Liver (tissue), 9 donors: Measurements from ENCODE around the gene PKD1. TPM values are rescaled to one million over a fixed set of nuclear protein-coding genes. Genes with fewer than 3 reads are reported as not detected.
A peak's percentile ranks its signal among the peaks of the same experiment; 100 is the strongest.

Experiments used
- DNase-seq: peaks from one replicate; pipeline ENCODE4 v3.0.0-alpha.2; 2017; ENCODE audit warnings: low spot score
- H3K27ac ChIP-seq, 2 donors: one replicate each; pipeline ENCODE4 v1.7.0; 2013; ENCODE audit warnings: inconsistent platforms in 2 of 2, low read length in 2 of 2, control low read depth in 1 of 2, low read depth in 1 of 2, mild to moderate bottlenecking in 1 of 2
- H3K27me3 ChIP-seq, 4 donors: one replicate each; pipeline versions ENCODE4 v1.6.1 to v1.7.0; 2013; ENCODE audit warnings: low read length in 3 of 4, inconsistent platforms in 1 of 4, mild to moderate bottlenecking in 1 of 4, moderate library complexity in 1 of 4; ENCODE audit not compliant: control insufficient read depth in 4 of 4, insufficient read depth in 4 of 4
- H3K36me3 ChIP-seq, 4 donors: one replicate each; pipeline versions ENCODE4 v1.6.1 to v1.7.0; 2013; ENCODE audit warnings: low read length in 3 of 4, mild to moderate bottlenecking in 3 of 4, low read depth in 1 of 4, moderate library complexity in 1 of 4; ENCODE audit not compliant: control insufficient read depth in 4 of 4, insufficient read depth in 3 of 4
- H3K4me1 ChIP-seq, 4 donors: one replicate each; pipeline versions ENCODE4 v1.6.1 to v1.7.0; 2013; ENCODE audit warnings: low read length in 3 of 4, mild to moderate bottlenecking in 3 of 4, moderate library complexity in 1 of 4; ENCODE audit not compliant: control insufficient read depth in 4 of 4, insufficient read depth in 4 of 4
- H3K4me3 ChIP-seq, 3 donors: one replicate each; pipeline versions ENCODE4 v1.6.1 to v1.7.0; 2013; ENCODE audit warnings: low read length in 3 of 3, control low read depth in 1 of 3, low read depth in 1 of 3, mild to moderate bottlenecking in 1 of 3
- H3K9ac ChIP-seq, 2 donors: one replicate each; pipeline ENCODE4 v1.7.0; 2013; ENCODE audit warnings: low read length in 2 of 2, mild to moderate bottlenecking in 2 of 2, moderate library complexity in 2 of 2, control low read depth in 1 of 2, low read depth in 1 of 2
- H3K9me3 ChIP-seq, 4 donors: one replicate each; pipeline versions ENCODE4 v1.6.1 to v1.7.0; 2013; ENCODE audit warnings: low read length in 3 of 4; ENCODE audit not compliant: control insufficient read depth in 4 of 4
- EGR1 ChIP-seq, 2 donors: IDR thresholded peaks; 2 replicates each; pipeline ENCODE4 v1.6.1; 2016 to 2018; ENCODE audit warnings: antibody characterized with exemption in 2 of 2, low read depth in 2 of 2
- FOXA1 ChIP-seq: IDR thresholded peaks from 2 replicates; pipeline ENCODE4 v1.6.1; 2016; ENCODE audit warnings: antibody characterized with exemption
- FOXA2 ChIP-seq: IDR thresholded peaks from 2 replicates; pipeline ENCODE4 v1.6.1; 2016; ENCODE audit warnings: antibody characterized with exemption
- GABPA ChIP-seq, 2 donors: IDR thresholded peaks in 1 of 2; conservative IDR thresholded peaks in 1 of 2; 2 replicates each; pipeline ENCODE4 v1.6.1; 2016; ENCODE audit warnings: antibody characterized with exemption in 2 of 2, mild to moderate bottlenecking in 1 of 2, moderate library complexity in 1 of 2
- HNF4A ChIP-seq, 2 donors: conservative IDR thresholded peaks; 2 replicates each; pipeline ENCODE4 v1.6.1; 2016; ENCODE audit warnings: antibody characterized with exemption in 2 of 2, mild to moderate bottlenecking in 2 of 2
- HNF4G ChIP-seq: IDR thresholded peaks from 2 replicates; pipeline ENCODE4 v1.6.1; 2016; ENCODE audit warnings: antibody characterized with exemption
- JUND ChIP-seq, 2 donors: IDR thresholded peaks; 2 replicates each; pipeline ENCODE4 v1.6.1; 2016; ENCODE audit warnings: antibody characterized with exemption in 2 of 2
- RAD21 ChIP-seq, 2 donors: IDR thresholded peaks; 2 replicates each; pipeline ENCODE4 v1.6.1; 2016; ENCODE audit warnings: antibody characterized with exemption in 2 of 2, mild to moderate bottlenecking in 2 of 2
- RXRA ChIP-seq, 2 donors: IDR thresholded peaks; 2 replicates each; pipeline ENCODE4 v1.6.1; 2017 to 2018; ENCODE audit warnings: antibody characterized with exemption in 2 of 2, mild to moderate bottlenecking in 1 of 2
- SP1 ChIP-seq: IDR thresholded peaks from 2 replicates; pipeline ENCODE4 v1.6.1; 2018; ENCODE audit warnings: antibody characterized with exemption, mild to moderate bottlenecking
- YY1 ChIP-seq: IDR thresholded peaks from 2 replicates; pipeline ENCODE4 v1.6.1; 2016; ENCODE audit warnings: antibody characterized with exemption, mild to moderate bottlenecking
- WGBS: extraction: QIAGEN DNeasy Blood & Tissue Kit; methylation state at CpG from one replicate; pipeline ENCODE4 v1.1.7; 2013; 5-methylcytosine and 5-hydroxymethylcytosine counted together
- polyA plus RNA-seq, 2 donors: library from polyadenylated mRNA; stranded (reverse) in 1 of 2; unstranded in 1 of 2; fragments of 200-250 nt in 1 of 2; fragments of >200 nt in 1 of 2; fragmentation: Nextera tagmentation in 1 of 2; extraction: Ambion mirVana in 1 of 2; gene quantifications; one replicate each; pipeline versions ENCODE4 v1.2.1 to v1.2.3, GENCODE V29; 2013 to 2015
- total RNA-seq, 2 donors: library from RNA; depleted of rRNA; stranded (reverse); fragments of >200 nt; gene quantifications; one replicate each; pipeline ENCODE4 v1.2.3, GENCODE V29; 2014
- TF ChIP-seq, protein P1 (sequence below): IDR thresholded peaks from 2 replicates; pipeline ENCODE4 v1.6.1; 2016; ENCODE audit warnings: antibody characterized with exemption
- TF ChIP-seq, protein P2 (sequence below): IDR thresholded peaks from 2 replicates; pipeline ENCODE4 v1.6.1; 2016; ENCODE audit warnings: antibody characterized with exemption
- TF ChIP-seq, protein P3 (sequence below): IDR thresholded peaks from 2 replicates; pipeline ENCODE4 v1.6.1; 2016; ENCODE audit warnings: antibody characterized with exemption, mild to moderate bottlenecking
- TF ChIP-seq, protein P4 (sequence below): fragments of 150-350 bp; IDR thresholded peaks from 2 replicates; pipeline ENCODE4 v1.5.1; 2017; ENCODE audit warnings: improper control_type of control experiment, low read depth, low read length; ENCODE audit not compliant: missing input control
- donor health status: healthy.
- donor health status: healthy.
- donor health status: healthy.
- donor health status: healthy.
- donor health status: healthy.

The PKD1 gene
- total and polyA plus RNA-seq, 4 donors: 8.0 to 58.4 (median 25.6) TPM

DNA sequence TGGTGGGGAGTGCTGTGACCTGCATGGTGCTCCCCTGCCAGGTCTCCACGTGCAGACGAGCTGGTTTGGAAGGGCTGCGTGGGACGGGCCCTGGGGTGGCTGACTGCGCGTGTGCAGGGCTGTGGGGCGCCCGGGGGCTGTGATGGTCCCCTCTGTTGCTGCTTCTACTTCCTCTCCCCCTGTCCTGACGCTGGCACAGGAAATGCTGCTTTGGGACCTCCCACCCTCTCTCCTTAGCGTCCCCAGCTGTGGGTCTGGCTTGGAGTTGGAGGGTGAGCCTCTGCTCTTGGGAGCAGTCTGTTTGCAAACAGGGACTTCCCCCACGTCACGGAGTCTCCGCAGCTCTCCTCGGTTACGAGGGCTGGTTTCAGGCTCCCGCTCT, 52.7 kb downstream of the PKD1 start:
- DNase-seq: no peak
- WGBS: 87% methylated on average over 16 of the region's 16 CpGs

DNA sequence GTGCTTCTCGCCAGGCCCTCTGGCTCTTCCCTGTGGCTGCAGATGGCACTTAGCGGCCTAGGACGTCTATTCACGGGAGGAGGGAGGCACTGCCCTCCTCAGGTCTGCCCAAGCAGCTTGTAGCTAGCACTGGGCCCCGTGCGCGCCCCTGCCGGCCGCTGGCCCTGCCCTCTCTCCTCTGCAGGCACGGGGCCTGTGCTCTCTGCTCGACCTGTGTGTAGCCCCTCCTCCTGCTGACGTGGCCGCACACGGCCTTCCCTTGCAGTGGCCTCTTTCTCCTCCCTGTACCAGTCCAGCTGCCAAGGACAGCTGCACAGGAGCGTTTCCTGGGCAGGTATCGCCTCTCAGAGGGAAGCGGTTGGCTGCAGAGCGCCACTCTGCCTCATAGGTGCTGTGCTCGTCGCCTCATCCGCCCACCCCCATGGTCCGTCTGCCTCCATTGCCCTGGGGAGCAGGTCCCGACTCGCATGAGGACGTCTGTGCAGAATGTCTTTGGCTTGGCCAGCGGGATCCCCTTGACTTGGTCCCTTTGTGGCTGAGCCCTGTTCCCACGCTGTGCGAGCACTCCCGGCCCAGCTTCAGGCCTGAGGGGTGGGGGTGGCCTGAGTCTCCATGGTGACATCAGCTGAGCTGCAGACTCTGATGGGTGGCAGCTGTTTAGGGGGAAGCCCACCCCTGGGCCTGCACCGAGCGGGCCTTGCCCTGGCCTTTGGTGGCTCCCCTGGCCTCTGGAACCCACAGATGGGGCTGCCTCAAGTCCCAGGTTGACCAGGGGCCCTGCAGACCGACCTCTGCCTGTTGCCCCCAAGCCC, 53.3 kb downstream of the PKD1 start:
- peak overlapping the region; percentile 33 to 48 for H3K27ac ChIP-seq
- H3K36me3 ChIP-seq: peaks cover 2 to 40% (median 10%) of the 10 kb centered on the region in 4 donors
- 59% methylated on average over 32 of the region's 32 CpGs for WGBS
- TF ChIP-seq, protein P1, sequence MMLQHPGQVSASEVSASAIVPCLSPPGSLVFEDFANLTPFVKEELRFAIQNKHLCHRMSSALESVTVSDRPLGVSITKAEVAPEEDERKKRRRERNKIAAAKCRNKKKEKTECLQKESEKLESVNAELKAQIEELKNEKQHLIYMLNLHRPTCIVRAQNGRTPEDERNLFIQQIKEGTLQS: no peak
- TF ChIP-seq HNF4A (conservative IDR thresholded peaks at IDR 0.05) (peak in 1 of 2 donors; percentile 65), RAD21 (IDR thresholded peaks at IDR 0.05) (peak; percentile 66), JUND (IDR thresholded peaks at IDR 0.05) (no peak), SP1 (peak; percentile 59), HNF4G (no peak), EGR1 (IDR thresholded peaks at IDR 0.05; ENCODE audit: low read depth in 2 of 2) (no peak), FOXA1 (no peak), YY1 (no peak)
- TF ChIP-seq, protein P2, sequence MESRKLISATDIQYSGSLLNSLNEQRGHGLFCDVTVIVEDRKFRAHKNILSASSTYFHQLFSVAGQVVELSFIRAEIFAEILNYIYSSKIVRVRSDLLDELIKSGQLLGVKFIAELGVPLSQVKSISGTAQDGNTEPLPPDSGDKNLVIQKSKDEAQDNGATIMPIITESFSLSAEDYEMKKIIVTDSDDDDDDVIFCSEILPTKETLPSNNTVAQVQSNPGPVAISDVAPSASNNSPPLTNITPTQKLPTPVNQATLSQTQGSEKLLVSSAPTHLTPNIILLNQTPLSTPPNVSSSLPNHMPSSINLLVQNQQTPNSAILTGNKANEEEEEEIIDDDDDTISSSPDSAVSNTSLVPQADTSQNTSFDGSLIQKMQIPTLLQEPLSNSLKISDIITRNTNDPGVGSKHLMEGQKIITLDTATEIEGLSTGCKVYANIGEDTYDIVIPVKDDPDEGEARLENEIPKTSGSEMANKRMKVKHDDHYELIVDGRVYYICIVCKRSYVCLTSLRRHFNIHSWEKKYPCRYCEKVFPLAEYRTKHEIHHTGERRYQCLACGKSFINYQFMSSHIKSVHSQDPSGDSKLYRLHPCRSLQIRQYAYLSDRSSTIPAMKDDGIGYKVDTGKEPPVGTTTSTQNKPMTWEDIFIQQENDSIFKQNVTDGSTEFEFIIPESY: no peak
- TF ChIP-seq, protein P3, sequence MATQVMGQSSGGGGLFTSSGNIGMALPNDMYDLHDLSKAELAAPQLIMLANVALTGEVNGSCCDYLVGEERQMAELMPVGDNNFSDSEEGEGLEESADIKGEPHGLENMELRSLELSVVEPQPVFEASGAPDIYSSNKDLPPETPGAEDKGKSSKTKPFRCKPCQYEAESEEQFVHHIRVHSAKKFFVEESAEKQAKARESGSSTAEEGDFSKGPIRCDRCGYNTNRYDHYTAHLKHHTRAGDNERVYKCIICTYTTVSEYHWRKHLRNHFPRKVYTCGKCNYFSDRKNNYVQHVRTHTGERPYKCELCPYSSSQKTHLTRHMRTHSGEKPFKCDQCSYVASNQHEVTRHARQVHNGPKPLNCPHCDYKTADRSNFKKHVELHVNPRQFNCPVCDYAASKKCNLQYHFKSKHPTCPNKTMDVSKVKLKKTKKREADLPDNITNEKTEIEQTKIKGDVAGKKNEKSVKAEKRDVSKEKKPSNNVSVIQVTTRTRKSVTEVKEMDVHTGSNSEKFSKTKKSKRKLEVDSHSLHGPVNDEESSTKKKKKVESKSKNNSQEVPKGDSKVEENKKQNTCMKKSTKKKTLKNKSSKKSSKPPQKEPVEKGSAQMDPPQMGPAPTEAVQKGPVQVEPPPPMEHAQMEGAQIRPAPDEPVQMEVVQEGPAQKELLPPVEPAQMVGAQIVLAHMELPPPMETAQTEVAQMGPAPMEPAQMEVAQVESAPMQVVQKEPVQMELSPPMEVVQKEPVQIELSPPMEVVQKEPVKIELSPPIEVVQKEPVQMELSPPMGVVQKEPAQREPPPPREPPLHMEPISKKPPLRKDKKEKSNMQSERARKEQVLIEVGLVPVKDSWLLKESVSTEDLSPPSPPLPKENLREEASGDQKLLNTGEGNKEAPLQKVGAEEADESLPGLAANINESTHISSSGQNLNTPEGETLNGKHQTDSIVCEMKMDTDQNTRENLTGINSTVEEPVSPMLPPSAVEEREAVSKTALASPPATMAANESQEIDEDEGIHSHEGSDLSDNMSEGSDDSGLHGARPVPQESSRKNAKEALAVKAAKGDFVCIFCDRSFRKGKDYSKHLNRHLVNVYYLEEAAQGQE: peak; percentile 37

More for the DNA sequence above, 52.7 kb downstream of the PKD1 start:
- no peaks in the 10 kb centered on the region for H3K9me3 ChIP-seq
- TF ChIP-seq, protein P2: no peak
- TF ChIP-seq, protein P4, sequence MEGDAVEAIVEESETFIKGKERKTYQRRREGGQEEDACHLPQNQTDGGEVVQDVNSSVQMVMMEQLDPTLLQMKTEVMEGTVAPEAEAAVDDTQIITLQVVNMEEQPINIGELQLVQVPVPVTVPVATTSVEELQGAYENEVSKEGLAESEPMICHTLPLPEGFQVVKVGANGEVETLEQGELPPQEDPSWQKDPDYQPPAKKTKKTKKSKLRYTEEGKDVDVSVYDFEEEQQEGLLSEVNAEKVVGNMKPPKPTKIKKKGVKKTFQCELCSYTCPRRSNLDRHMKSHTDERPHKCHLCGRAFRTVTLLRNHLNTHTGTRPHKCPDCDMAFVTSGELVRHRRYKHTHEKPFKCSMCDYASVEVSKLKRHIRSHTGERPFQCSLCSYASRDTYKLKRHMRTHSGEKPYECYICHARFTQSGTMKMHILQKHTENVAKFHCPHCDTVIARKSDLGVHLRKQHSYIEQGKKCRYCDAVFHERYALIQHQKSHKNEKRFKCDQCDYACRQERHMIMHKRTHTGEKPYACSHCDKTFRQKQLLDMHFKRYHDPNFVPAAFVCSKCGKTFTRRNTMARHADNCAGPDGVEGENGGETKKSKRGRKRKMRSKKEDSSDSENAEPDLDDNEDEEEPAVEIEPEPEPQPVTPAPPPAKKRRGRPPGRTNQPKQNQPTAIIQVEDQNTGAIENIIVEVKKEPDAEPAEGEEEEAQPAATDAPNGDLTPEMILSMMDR: no peak
- TF ChIP-seq SP1: no peak
- TF ChIP-seq, protein P1: no peak
- TF ChIP-seq JUND (IDR thresholded peaks at IDR 0.05): no peak
- no peak for TF ChIP-seq GABPA (IDR thresholded peaks at IDR 0.05 in 1 of 2, conservative IDR thresholded peaks at IDR 0.05 in 1 of 2)
- no peak for TF ChIP-seq FOXA1
- TF ChIP-seq RAD21 (IDR thresholded peaks at IDR 0.05): no peak
- no peak for TF ChIP-seq HNF4G
- no peak for TF ChIP-seq YY1
- no peak for TF ChIP-seq EGR1 (IDR thresholded peaks at IDR 0.05; ENCODE audit: low read depth in 2 of 2)
- no peak for TF ChIP-seq HNF4A (conservative IDR thresholded peaks at IDR 0.05)
- no peak for TF ChIP-seq RXRA (IDR thresholded peaks at IDR 0.05)
- TF ChIP-seq FOXA2: no peak
- no peak overlapping the region for H3K9ac ChIP-seq
- no peaks in the 10 kb centered on the region for H3K27me3 ChIP-seq
- H3K4me3 ChIP-seq: no peak overlapping the region
- peak overlapping the region; percentile 3 to 48 for H3K27ac ChIP-seq
- H3K36me3 ChIP-seq: peaks cover 2 to 41% (median 10%) of the 10 kb centered on the region in 4 donors
- H3K4me1 ChIP-seq: peaks cover 2 to 41% (median 23%) of the 10 kb centered on the region in 4 donors

More for the DNA sequence above, 53.3 kb downstream of the PKD1 start:
- Histone ChIP-seq H3K9ac (no peak overlapping the region), H3K9me3 (no peaks in the 10 kb centered on the region), H3K4me3 (no peak overlapping the region), H3K4me1 (peaks cover 2 to 35% (median 17%) of the 10 kb centered on the region in 4 donors), H3K27me3 (no peaks in the 10 kb centered on the region)
- no peak for DNase-seq
